NCI-H1694 treated with DMSO at 0.1 percent for 48 hours (cell line): ENCODE measurements around the gene HTR5A.

ENCODE experiments used
- DNase-seq: peaks from one replicate; lab custom pipeline; 2025; lab: John Stamatoyannopoulos, UW

HTR5A gene

GRCh38 chr7:155090684-155091083 lies 20.6 kb downstream of the HTR5A start:
- no peak for DNase-seq

GRCh38 chr7:155093596-155093995 lies 23.5 kb downstream of the HTR5A start:
- no peak for DNase-seq

GRCh38 chr7:155094636-155095135 lies 24.6 kb downstream of the HTR5A start:
- no peak for DNase-seq

- no peak for DNase-seq
These were observed 27.2 kb downstream of the HTR5A start for GRCh38 chr7:155097338-155097737.

- no peak for DNase-seq
These were observed 33.7 kb downstream of the HTR5A start for GRCh38 chr7:155103839-155104238.

- no peak for DNase-seq
These were observed 34.8 kb downstream of the HTR5A start for GRCh38 chr7:155104913-155105312.

GRCh38 chr7:155106356-155106755 lies 36.2 kb downstream of the HTR5A start:
- no peak for DNase-seq

GRCh38 chr7:155107126-155107525 lies 37.0 kb downstream of the HTR5A start:
- no peak for DNase-seq

- no peak for DNase-seq
These were observed 38.2 kb downstream of the HTR5A start for GRCh38 chr7:155108144-155108901.

GRCh38 chr7:155109121-155109520 lies 39.0 kb downstream of the HTR5A start:
- DNase-seq, result no peak

GRCh38 chr7:155115288-155115687 lies 45.2 kb downstream of the HTR5A start:
- no peak for DNase-seq

- DNase-seq, result no peak
These were observed 49.8 kb downstream of the HTR5A start for GRCh38 chr7:155119801-155120382.

GRCh38 chr7:155120460-155120859 lies 50.3 kb downstream of the HTR5A start:
- DNase-seq, result no peak

- DNase-seq, result no peak
These were observed 52.7 kb downstream of the HTR5A start for GRCh38 chr7:155122831-155123230.

GRCh38 chr7:155123413-155123812 lies 53.3 kb downstream of the HTR5A start:
- DNase-seq, result no peak

GRCh38 chr7:155124706-155125105 lies 54.6 kb downstream of the HTR5A start:
- DNase-seq, result no peak

GRCh38 chr7:155129186-155129585 lies 59.1 kb downstream of the HTR5A start:
- no peak for DNase-seq

GRCh38 chr7:155129789-155130188 lies 59.7 kb downstream of the HTR5A start:
- DNase-seq, result no peak

- DNase-seq, result no peak
These were observed 60.4 kb downstream of the HTR5A start for GRCh38 chr7:155130493-155130892.

GRCh38 chr7:155131090-155131489 lies 61.0 kb downstream of the HTR5A start:
- no peak for DNase-seq

- DNase-seq, result no peak
These were observed 62.3 kb downstream of the HTR5A start for GRCh38 chr7:155132431-155132830.

- DNase-seq, result no peak
These were observed 66.6 kb downstream of the HTR5A start for GRCh38 chr7:155136619-155137243.
